Loucy (cell line): ENCODE measurements around the gene IDUA.

Experiments used
- EZH2phosphoT487 ChIP-seq: fragments of 200-600 bp; IDR thresholded peaks from 2 replicates; pipeline ENCODE4 v1.6.1; 2018; ENCODE audit warnings: antibody characterized with exemption, mild to moderate bottlenecking, moderate library complexity, borderline replicate concordance
- TF ChIP-seq, protein P1 (sequence below): fragments of 200-600 bp; sonication (generic); conservative IDR thresholded peaks from 2 replicates; pipeline ENCODE4 v1.5.1; 2014; ENCODE audit warnings: mild to moderate bottlenecking, antibody characterized with exemption, low read length

- TF ChIP-seq, protein P1, sequence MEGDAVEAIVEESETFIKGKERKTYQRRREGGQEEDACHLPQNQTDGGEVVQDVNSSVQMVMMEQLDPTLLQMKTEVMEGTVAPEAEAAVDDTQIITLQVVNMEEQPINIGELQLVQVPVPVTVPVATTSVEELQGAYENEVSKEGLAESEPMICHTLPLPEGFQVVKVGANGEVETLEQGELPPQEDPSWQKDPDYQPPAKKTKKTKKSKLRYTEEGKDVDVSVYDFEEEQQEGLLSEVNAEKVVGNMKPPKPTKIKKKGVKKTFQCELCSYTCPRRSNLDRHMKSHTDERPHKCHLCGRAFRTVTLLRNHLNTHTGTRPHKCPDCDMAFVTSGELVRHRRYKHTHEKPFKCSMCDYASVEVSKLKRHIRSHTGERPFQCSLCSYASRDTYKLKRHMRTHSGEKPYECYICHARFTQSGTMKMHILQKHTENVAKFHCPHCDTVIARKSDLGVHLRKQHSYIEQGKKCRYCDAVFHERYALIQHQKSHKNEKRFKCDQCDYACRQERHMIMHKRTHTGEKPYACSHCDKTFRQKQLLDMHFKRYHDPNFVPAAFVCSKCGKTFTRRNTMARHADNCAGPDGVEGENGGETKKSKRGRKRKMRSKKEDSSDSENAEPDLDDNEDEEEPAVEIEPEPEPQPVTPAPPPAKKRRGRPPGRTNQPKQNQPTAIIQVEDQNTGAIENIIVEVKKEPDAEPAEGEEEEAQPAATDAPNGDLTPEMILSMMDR: no peak
- no peak for TF ChIP-seq EZH2phosphoT487
Observed at GRCh38 chr4:1044469-1045192, 57.8 kb downstream of the IDUA start.
